Measurements from ENCODE around the gene PSMA7.

DNA sequence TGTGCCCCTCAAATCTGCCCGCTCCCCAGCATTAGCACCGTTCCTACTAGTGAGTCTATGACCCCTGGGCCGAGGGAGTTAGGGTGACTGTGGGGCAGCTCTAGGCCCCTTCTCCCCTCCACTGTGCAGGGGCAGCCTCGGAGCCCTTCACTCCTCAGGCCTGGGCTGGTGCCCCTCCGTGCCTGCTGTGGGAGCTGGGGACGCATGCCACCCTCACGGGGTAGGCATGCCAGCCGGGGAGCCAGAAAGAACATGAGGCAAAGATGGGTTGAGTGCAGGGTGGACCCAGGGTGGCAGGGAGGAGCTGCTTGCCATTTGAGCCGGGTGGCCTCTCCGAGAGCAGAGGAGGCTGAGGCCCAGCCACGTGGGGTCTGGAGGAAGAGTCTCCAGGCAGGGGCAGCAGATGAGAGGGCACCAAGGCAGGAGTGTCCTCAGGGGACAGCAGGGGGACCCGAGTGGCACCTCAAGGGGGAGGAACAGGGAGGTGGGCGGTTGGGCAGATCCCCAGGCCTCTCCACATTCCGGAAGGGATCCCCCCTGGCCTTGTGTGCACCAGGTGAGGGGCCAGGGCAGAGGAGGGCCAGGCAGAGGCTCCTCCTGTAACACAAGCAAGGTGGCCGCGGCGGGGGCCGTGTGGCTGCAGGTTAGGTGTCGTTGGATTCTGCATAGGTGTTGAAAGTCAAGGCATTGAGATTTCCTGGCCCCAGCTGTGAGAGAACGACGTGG, 39.5 kb downstream of the PSMA7 start:
- TF ChIP-seq, protein P1, sequence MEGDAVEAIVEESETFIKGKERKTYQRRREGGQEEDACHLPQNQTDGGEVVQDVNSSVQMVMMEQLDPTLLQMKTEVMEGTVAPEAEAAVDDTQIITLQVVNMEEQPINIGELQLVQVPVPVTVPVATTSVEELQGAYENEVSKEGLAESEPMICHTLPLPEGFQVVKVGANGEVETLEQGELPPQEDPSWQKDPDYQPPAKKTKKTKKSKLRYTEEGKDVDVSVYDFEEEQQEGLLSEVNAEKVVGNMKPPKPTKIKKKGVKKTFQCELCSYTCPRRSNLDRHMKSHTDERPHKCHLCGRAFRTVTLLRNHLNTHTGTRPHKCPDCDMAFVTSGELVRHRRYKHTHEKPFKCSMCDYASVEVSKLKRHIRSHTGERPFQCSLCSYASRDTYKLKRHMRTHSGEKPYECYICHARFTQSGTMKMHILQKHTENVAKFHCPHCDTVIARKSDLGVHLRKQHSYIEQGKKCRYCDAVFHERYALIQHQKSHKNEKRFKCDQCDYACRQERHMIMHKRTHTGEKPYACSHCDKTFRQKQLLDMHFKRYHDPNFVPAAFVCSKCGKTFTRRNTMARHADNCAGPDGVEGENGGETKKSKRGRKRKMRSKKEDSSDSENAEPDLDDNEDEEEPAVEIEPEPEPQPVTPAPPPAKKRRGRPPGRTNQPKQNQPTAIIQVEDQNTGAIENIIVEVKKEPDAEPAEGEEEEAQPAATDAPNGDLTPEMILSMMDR (IDR thresholded peaks at IDR 0.05), result no peak
- TF ChIP-seq POLR2A (IDR thresholded peaks at IDR 0.05), result no peak
